DND-41 (cell line): ENCODE data around the gene TREML1.
A peak's percentile ranks its signal among the peaks of the same experiment; 100 is the strongest.

ENCODE experiments used
- ATAC-seq: fragments of 200-7000 bp; cut with Tn5 transposase; 3 replicates; pipeline ENCODE4 v1.9.1; 2021; ENCODE audit warnings: low read depth; ENCODE audit not compliant: insufficient read depth
- DNase-seq: peaks from one replicate; pipeline ENCODE4 v3.0.0-alpha.2; 2020
- H2AFZ ChIP-seq: 2 replicates; pipeline ENCODE4 v1.6.0; 2012; ENCODE audit warnings: low read depth, low read length
- H3K27ac ChIP-seq: 2 replicates; pipeline ENCODE4 v1.5.1; 2012; ENCODE audit warnings: low read length, inconsistent platforms
- H3K27me3 ChIP-seq: fragments of 200-600 bp; sonication (generic); 2 replicates; pipeline ENCODE4 v1.6.0; 2012; ENCODE audit warnings: low read length, mild to moderate bottlenecking, inconsistent platforms; ENCODE audit not compliant: insufficient read depth, poor library complexity
- H3K36me3 ChIP-seq: 2 replicates; pipeline ENCODE4 v1.5.1; 2012; ENCODE audit warnings: low read length, inconsistent platforms; ENCODE audit not compliant: insufficient read depth
- H3K4me1 ChIP-seq: 2 replicates; pipeline ENCODE4 v1.5.1; 2012; ENCODE audit warnings: mild to moderate bottlenecking, low read length; ENCODE audit not compliant: insufficient read depth
- H3K4me2 ChIP-seq: 2 replicates; pipeline ENCODE4 v1.6.0; 2012; ENCODE audit warnings: mild to moderate bottlenecking, moderate library complexity, low read length, inconsistent platforms; ENCODE audit not compliant: insufficient read depth
- H3K4me3 ChIP-seq, 2 experiments: fragments of 200-600 bp in 1 of 2; shearing (Covaris generic) in 1 of 2; 2 replicates each; pipeline ENCODE4 v1.5.1; 2012 to 2016; ENCODE audit warnings: inconsistent platforms in 2 of 2, low read length in 2 of 2, mild to moderate bottlenecking in 2 of 2, low read depth in 1 of 2, moderate library complexity in 1 of 2
- H3K79me2 ChIP-seq: 2 replicates; pipeline ENCODE4 v1.6.0; 2012; ENCODE audit warnings: low read length, inconsistent platforms; ENCODE audit not compliant: insufficient read depth
- H3K9ac ChIP-seq: 2 replicates; pipeline ENCODE4 v1.6.0; 2012; ENCODE audit warnings: low read depth, mild to moderate bottlenecking, inconsistent platforms, low read length, moderate library complexity
- H3K9me3 ChIP-seq: 2 replicates; pipeline ENCODE4 v1.5.1; 2012; ENCODE audit warnings: low read length, moderate library complexity, mild to moderate bottlenecking, inconsistent platforms; ENCODE audit not compliant: insufficient read depth, severe bottlenecking
- H4K20me1 ChIP-seq: 2 replicates; pipeline ENCODE4 v1.6.0; 2012; ENCODE audit warnings: low read length; ENCODE audit not compliant: insufficient read depth
- EZH2 ChIP-seq: IDR thresholded peaks from 3 replicates; pipeline ENCODE4 v1.6.1; 2012; ENCODE audit warnings: borderline replicate concordance, low read depth, mild to moderate bottlenecking, moderate library complexity, low read length, inconsistent platforms; ENCODE audit not compliant: severe bottlenecking
- TF ChIP-seq, protein P1 (sequence below): IDR thresholded peaks from 2 replicates; pipeline ENCODE4 v1.5.1; 2012; ENCODE audit warnings: borderline replicate concordance, low read length, moderate library complexity, mild to moderate bottlenecking; ENCODE audit not compliant: poor library complexity, severe bottlenecking; ENCODE audit errors: extremely low read depth

The TREML1 gene

DNA sequence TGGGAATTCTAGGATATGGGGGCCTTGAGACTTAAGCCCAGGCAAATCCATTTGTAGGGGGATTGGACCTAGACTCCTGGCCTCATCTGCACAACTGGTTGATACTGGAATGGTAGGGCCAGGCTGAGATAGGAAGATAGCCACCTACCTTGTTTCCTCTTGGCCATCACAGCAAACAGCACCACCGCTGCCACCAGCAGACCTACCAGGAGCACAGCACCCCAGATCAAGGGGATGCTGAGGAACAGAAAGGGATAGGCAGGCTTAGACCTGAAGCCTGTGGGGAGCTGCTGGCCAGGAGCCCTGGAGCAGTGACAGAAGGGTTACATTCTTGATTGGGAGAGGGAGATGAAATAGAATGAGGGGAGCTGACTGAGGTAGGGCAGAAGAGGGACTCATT is 3.5 kb downstream of the TREML1 start:
- Histone ChIP-seq H3K79me2 (no peaks in the 10 kb centered on the region), H3K4me3 (no peak overlapping the region), H3K27ac (no peak overlapping the region), H3K27me3 (no peaks in the 10 kb centered on the region), H3K4me1 (peaks cover 8% of the 10 kb centered on the region), H3K9me3 (no peaks in the 10 kb centered on the region), H3K36me3 (no peaks in the 10 kb centered on the region), H2AFZ (no peak overlapping the region), H4K20me1 (no peaks in the 10 kb centered on the region), H3K9ac (no peak overlapping the region), H3K4me2 (no peak overlapping the region)
- DNase-seq (no peak), ATAC-seq (no peak)
- no peak for TF ChIP-seq EZH2
- TF ChIP-seq, protein P1, sequence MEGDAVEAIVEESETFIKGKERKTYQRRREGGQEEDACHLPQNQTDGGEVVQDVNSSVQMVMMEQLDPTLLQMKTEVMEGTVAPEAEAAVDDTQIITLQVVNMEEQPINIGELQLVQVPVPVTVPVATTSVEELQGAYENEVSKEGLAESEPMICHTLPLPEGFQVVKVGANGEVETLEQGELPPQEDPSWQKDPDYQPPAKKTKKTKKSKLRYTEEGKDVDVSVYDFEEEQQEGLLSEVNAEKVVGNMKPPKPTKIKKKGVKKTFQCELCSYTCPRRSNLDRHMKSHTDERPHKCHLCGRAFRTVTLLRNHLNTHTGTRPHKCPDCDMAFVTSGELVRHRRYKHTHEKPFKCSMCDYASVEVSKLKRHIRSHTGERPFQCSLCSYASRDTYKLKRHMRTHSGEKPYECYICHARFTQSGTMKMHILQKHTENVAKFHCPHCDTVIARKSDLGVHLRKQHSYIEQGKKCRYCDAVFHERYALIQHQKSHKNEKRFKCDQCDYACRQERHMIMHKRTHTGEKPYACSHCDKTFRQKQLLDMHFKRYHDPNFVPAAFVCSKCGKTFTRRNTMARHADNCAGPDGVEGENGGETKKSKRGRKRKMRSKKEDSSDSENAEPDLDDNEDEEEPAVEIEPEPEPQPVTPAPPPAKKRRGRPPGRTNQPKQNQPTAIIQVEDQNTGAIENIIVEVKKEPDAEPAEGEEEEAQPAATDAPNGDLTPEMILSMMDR: no peak

GRCh38 chr6:41147917-41148316 is 6.2 kb downstream of the TREML1 start:
- H3K4me3 ChIP-seq: no peak overlapping the region

GRCh38 chr6:41136911-41137310 is 17.2 kb downstream of the TREML1 start:
- H3K4me1 ChIP-seq: no peaks in the 10 kb centered on the region
- peaks cover 6% of the 10 kb centered on the region; the same call in 1 of the 2 replicates for H3K36me3 ChIP-seq
- no peak overlapping the region for H3K4me3 ChIP-seq
- no peaks in the 10 kb centered on the region for H3K79me2 ChIP-seq
- H2AFZ ChIP-seq: no peak overlapping the region
- ATAC-seq (no peak), DNase-seq (no peak)
- H3K27me3 ChIP-seq: no peaks in the 10 kb centered on the region
- no peak overlapping the region for H3K27ac ChIP-seq
- no peak overlapping the region for H3K4me2 ChIP-seq
- H3K9ac ChIP-seq: no peak overlapping the region
- H4K20me1 ChIP-seq: no peaks in the 10 kb centered on the region
- H3K9me3 ChIP-seq: no peaks in the 10 kb centered on the region
- TF ChIP-seq, protein P1: no peak
- no peak for TF ChIP-seq EZH2

More at GRCh38 chr6:41147917-41148316, 6.2 kb downstream of the TREML1 start:
- H3K9ac ChIP-seq: no peak overlapping the region
- no peak overlapping the region for H3K27ac ChIP-seq
- no peaks in the 10 kb centered on the region for H3K79me2 ChIP-seq
- H2AFZ ChIP-seq: no peak overlapping the region
- TF ChIP-seq EZH2: no peak
- TF ChIP-seq, protein P1: no peak
- H3K4me2 ChIP-seq: no peak overlapping the region
- H3K27me3 ChIP-seq: no peaks in the 10 kb centered on the region
- ATAC-seq (peak; percentile 62), DNase-seq (no peak)
- H4K20me1 ChIP-seq: no peaks in the 10 kb centered on the region
- H3K36me3 ChIP-seq: no peaks in the 10 kb centered on the region
- no peaks in the 10 kb centered on the region for H3K9me3 ChIP-seq
- H3K4me1 ChIP-seq: peaks cover 8% of the 10 kb centered on the region
